HCT116 (cell line): ENCODE measurements around the gene FH. TPM values are rescaled to one million over a fixed set of nuclear protein-coding genes. Genes with fewer than 3 reads are reported as not detected.

Experiments used
- ATAC-seq: fragments of 200-7000 bp; cut with Tn5 transposase; 2 replicates; pipeline ENCODE4 v1.9.1; 2020; ENCODE audit warnings: mild to moderate bottlenecking, moderate library complexity
- BruUV-seq: library from RNA; stranded (reverse); fragments of 400-500 nt; replicated peaks from 2 replicates; lab custom pipeline; 2021; lab: Mats Ljungman, UMichigan
- CTCF ChIA-PET: fragments of 300-600 bp; sonication (Branson Sonifier 250); formaldehyde crosslinking; loops from one replicate; lab custom pipeline; 2021; ENCODE audit warnings: antibody characterized with exemption; lab: Charles Lee
- POLR2A ChIA-PET: fragments of 300-600, 350-600 bp; sonication (Branson Sonifier 250); formaldehyde crosslinking; loops from one replicate; lab custom pipeline; 2021; ENCODE audit warnings: antibody characterized with exemption; lab: Charles Lee
- RAD21 ChIA-PET, 2 experiments: fragments of 300-600 bp; sonication (Branson Sonifier 250); formaldehyde crosslinking; loops; one replicate each; lab custom pipeline; 2023; ENCODE audit warnings: low total read pairs in 2 of 2; ENCODE audit not compliant: uncharacterized antibody in 2 of 2, unreplicated experiment in 2 of 2, low non-redundant PET in 1 of 2; lab: Charles Lee
- DNase-seq: peaks from one replicate; pipeline ENCODE4 v3.0.0-alpha.2; 2010; ENCODE audit warnings: low read depth, low spot score
- H2AFZ ChIP-seq: fragments of 200-600 bp; shearing (Covaris generic), sonication (generic); 2 replicates; pipeline ENCODE4 v1.6.1; 2017; ENCODE audit warnings: low read depth, mixed run types, mixed read lengths, antibody characterized with exemption, low read length; ENCODE audit not compliant: poor library complexity, severe bottlenecking
- H3K27ac ChIP-seq: 2 replicates; pipeline ENCODE4 v1.5.1; 2012; ENCODE audit warnings: low read depth, low read length
- H3K27me3 ChIP-seq: fragments of 200-600 bp; sonication (generic); 2 replicates; pipeline ENCODE4 v1.6.1; 2016; ENCODE audit warnings: mixed run types, low read length, mixed read lengths; ENCODE audit not compliant: insufficient read depth
- H3K36me3 ChIP-seq, 2 experiments: fragments of 200-500 bp in 1 of 2; fragments of 200-600 bp in 1 of 2; sonication (Bioruptor generic) in 1 of 2; sonication (generic) in 1 of 2; 2 replicates each; pipeline versions ENCODE4 v1.5.1 to v1.6.1; 2014 to 2016; ENCODE audit warnings: low read length in 2 of 2, inconsistent platforms in 1 of 2, mixed read lengths in 1 of 2, mixed run types in 1 of 2; ENCODE audit not compliant: insufficient read depth in 2 of 2, control insufficient read depth in 1 of 2
- H3K4me1 ChIP-seq, 2 experiments: fragments of 200-600 bp in 1 of 2; sonication (generic) in 1 of 2; 2 replicates each; pipeline versions ENCODE4 v1.5.1 to v1.6.1; 2012 to 2017; ENCODE audit warnings: low read length in 2 of 2, inconsistent platforms in 1 of 2, mild to moderate bottlenecking in 1 of 2, mixed read lengths in 1 of 2, mixed run types in 1 of 2, moderate library complexity in 1 of 2; ENCODE audit not compliant: insufficient read depth in 2 of 2, control insufficient read depth in 1 of 2
- H3K4me2 ChIP-seq: fragments of 200-600 bp; sonication (generic); 2 replicates; pipeline ENCODE4 v1.6.1; 2017; ENCODE audit warnings: mixed run types, low read length, mixed read lengths
- H3K4me3 ChIP-seq, 2 experiments: fragments of 200-600 bp in 1 of 2; sonication (generic) in 1 of 2; replicated peaks in 1 of 2; 2 replicates each; pipeline ENCODE4 v1.5.1; 2011 to 2016; ENCODE audit warnings: low read length in 2 of 2, control low read depth in 1 of 2, low read depth in 1 of 2, mild to moderate bottlenecking in 1 of 2, mixed read lengths in 1 of 2, mixed run types in 1 of 2
- H3K79me2 ChIP-seq: fragments of 200-600 bp; sonication (generic); 2 replicates; pipeline ENCODE4 v1.6.1; 2017; ENCODE audit warnings: mild to moderate bottlenecking, mixed run types, low read length, moderate library complexity, mixed read lengths; ENCODE audit not compliant: insufficient read depth
- H3K9ac ChIP-seq: fragments of 200-600 bp; sonication (generic); 2 replicates; pipeline ENCODE4 v1.6.1; 2016; ENCODE audit warnings: low read length, mixed read lengths
- H3K9me2 ChIP-seq: fragments of 200-600 bp; sonication (generic), shearing (Covaris generic); 2 replicates; pipeline ENCODE4 v1.6.1; 2017; ENCODE audit warnings: mixed run types, mild to moderate bottlenecking, moderate library complexity; ENCODE audit not compliant: insufficient read depth
- H3K9me3 ChIP-seq, 2 experiments: fragments of 200-500 bp in 1 of 2; fragments of 200-600 bp in 1 of 2; sonication (Bioruptor generic) in 1 of 2; sonication (generic) in 1 of 2; 2 replicates each; pipeline ENCODE4 v1.6.1; 2014 to 2017; ENCODE audit warnings: low read length in 2 of 2, mixed read lengths in 2 of 2, inconsistent platforms in 1 of 2, low read depth in 1 of 2, mild to moderate bottlenecking in 1 of 2, mixed run types in 1 of 2, moderate library complexity in 1 of 2; ENCODE audit not compliant: control insufficient read depth in 1 of 2, insufficient read depth in 1 of 2
- H4K20me1 ChIP-seq: fragments of 200-600 bp; sonication (generic), shearing (Covaris generic); 2 replicates; pipeline ENCODE4 v1.6.1; 2017; ENCODE audit warnings: mixed run types, mild to moderate bottlenecking, moderate library complexity; ENCODE audit not compliant: insufficient read depth
- CEBPB ChIP-seq: IDR thresholded peaks from 2 replicates; pipeline ENCODE4 v1.6.1; 2012; ENCODE audit warnings: low read depth
- EGR1 ChIP-seq: IDR thresholded peaks from 2 replicates; pipeline ENCODE4 v1.6.1; 2012; ENCODE audit warnings: low read depth
- EZH2 ChIP-seq: fragments of 200-600 bp; sonication (generic); IDR thresholded peaks from 2 replicates; pipeline ENCODE4 v1.6.1; 2017; ENCODE audit warnings: antibody characterized with exemption, mixed run types
- FOSL1 ChIP-seq: IDR thresholded peaks from 2 replicates; pipeline ENCODE4 v1.6.1; 2012; ENCODE audit warnings: low read depth
- POLR2A ChIP-seq: IDR thresholded peaks from 2 replicates; pipeline ENCODE4 v1.7.0; 2011; ENCODE audit warnings: borderline replicate concordance; ENCODE audit not compliant: insufficient read depth, insufficient read length; ENCODE audit errors: extremely low read depth
- POLR2AphosphoS5 ChIP-seq: IDR thresholded peaks from 2 replicates; pipeline ENCODE4 v1.6.1; 2011; ENCODE audit warnings: mild to moderate bottlenecking, low read depth, low read length, moderate library complexity
- RAD21 ChIP-seq: IDR thresholded peaks from 2 replicates; pipeline ENCODE4 v1.6.1; 2012; ENCODE audit warnings: low read depth, mild to moderate bottlenecking
- SIN3A ChIP-seq: IDR thresholded peaks from 2 replicates; pipeline ENCODE4 v1.6.1; 2012; ENCODE audit warnings: low read depth
- SP1 ChIP-seq: IDR thresholded peaks from 2 replicates; pipeline ENCODE4 v1.6.1; 2012; ENCODE audit warnings: low read depth
- ZNF274 ChIP-seq: fragments of 200-500 bp; sonication (Bioruptor generic); IDR thresholded peaks from 2 replicates; pipeline ENCODE4 v1.6.1; 2014; ENCODE audit warnings: mild to moderate bottlenecking, low read depth, low read length, inconsistent platforms
- intact Hi-C: fragments of 100-400 bp; cut with micrococcal nuclease; formaldehyde crosslinking; loops from 2 replicates; pipeline ENCODE4 v1.10.0; 2022
- total RNA-seq: library from RNA; stranded (reverse); gene quantifications from one replicate; pipeline ENCODE4 v1.2.1, GENCODE V29; 2021; ENCODE audit not compliant: unreplicated experiment
- TF ChIP-seq, protein P1 (sequence below): IDR thresholded peaks from 2 replicates; pipeline ENCODE4 v1.6.1; 2012
- TF ChIP-seq, protein P2 (sequence below): IDR thresholded peaks from 2 replicates; pipeline ENCODE4 v1.6.1; 2011; ENCODE audit warnings: mild to moderate bottlenecking, low read length, moderate library complexity; ENCODE audit not compliant: insufficient replicate concordance; ENCODE audit errors: extremely low read depth

Gene FH
- total RNA-seq, 1 experiment from 2014 or later: 67.7 TPM

DNA sequence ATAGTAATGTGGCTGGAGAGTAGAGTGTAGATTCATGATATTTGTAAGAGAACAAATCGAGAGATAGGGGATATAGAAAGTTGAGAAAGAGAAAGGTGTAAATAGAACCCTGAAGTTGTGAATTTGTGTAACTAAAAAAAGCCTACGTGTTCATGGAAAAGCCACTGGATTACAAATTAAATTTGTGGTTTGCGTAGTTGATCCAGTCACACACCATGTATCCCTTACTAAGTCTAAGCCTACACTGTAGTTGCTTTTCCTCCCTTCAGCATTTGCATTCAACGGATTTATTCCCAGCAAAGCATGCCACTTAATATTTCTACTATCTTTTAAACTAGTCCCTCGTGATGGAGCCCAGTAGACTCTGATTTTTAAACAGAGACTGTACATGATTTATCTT is 37.5 kb upstream of the FH start:
- TF ChIP-seq POLR2A (no peak), POLR2AphosphoS5 (no peak), SP1 (no peak), CEBPB (no peak), FOSL1 (no peak), RAD21 (no peak)
- TF ChIP-seq, protein P1, sequence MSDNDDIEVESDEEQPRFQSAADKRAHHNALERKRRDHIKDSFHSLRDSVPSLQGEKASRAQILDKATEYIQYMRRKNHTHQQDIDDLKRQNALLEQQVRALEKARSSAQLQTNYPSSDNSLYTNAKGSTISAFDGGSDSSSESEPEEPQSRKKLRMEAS: no peak
- TF ChIP-seq, protein P2, sequence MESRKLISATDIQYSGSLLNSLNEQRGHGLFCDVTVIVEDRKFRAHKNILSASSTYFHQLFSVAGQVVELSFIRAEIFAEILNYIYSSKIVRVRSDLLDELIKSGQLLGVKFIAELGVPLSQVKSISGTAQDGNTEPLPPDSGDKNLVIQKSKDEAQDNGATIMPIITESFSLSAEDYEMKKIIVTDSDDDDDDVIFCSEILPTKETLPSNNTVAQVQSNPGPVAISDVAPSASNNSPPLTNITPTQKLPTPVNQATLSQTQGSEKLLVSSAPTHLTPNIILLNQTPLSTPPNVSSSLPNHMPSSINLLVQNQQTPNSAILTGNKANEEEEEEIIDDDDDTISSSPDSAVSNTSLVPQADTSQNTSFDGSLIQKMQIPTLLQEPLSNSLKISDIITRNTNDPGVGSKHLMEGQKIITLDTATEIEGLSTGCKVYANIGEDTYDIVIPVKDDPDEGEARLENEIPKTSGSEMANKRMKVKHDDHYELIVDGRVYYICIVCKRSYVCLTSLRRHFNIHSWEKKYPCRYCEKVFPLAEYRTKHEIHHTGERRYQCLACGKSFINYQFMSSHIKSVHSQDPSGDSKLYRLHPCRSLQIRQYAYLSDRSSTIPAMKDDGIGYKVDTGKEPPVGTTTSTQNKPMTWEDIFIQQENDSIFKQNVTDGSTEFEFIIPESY: no peak
- TF ChIP-seq, all 23 proteins: peak for 0
- Histone ChIP-seq H3K36me3 (no peaks in the 10 kb centered on the region), H3K4me1 (no peaks in the 10 kb centered on the region), H3K9me3 (no peaks in the 10 kb centered on the region), H3K9ac (no peak overlapping the region), H2AFZ (no peak overlapping the region), H3K27ac (no peak overlapping the region), H3K4me2 (no peak overlapping the region), H4K20me1 (no peaks in the 10 kb centered on the region), H3K27me3 (0 out of 2 replicates have a peak, but pooled peaks cover 5% of the 10 kb centered on the region), H3K9me2 (no peaks in the 10 kb centered on the region; the same call in 1 of the 2 replicates), H3K79me2 (no peaks in the 10 kb centered on the region), H3K4me3 (no peak overlapping the region)
- ChIA-PET POLR2A (no interaction called here), RAD21 (no interaction called here), CTCF (no interaction called here)
- intact Hi-C loops: no loop called here
- BruUV-seq: no TSS peak
- ATAC-seq: no peak
- no peak for DNase-seq

DNA sequence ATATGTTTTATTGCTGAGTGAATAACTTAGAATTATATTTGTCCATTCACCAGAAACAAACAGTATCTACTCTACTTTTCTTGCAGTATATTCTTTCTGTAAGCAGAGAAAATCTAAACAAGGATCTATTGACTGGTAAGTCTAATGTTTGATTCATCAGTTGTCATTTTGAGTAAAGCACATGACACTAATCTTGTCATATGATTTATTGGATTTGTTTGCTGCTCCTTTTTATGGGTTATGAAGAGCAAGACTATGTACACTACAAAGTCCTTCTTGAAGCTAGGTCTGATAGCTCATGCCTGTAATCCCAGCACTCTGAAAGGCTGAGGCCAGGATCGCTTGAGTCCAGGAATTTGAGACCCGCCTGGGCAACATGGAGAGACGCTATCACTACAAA is 36.0 kb upstream of the FH start:
- no peak for ATAC-seq
- Histone ChIP-seq H3K4me2 (no peak overlapping the region), H3K9me2 (no peaks in the 10 kb centered on the region; the same call in 1 of the 2 replicates), H3K4me3 (no peak overlapping the region), H3K9me3 (no peaks in the 10 kb centered on the region), H3K27me3 (no peaks in the 10 kb centered on the region), H3K36me3 (no peaks in the 10 kb centered on the region), H3K9ac (no peak overlapping the region), H3K4me1 (no peaks in the 10 kb centered on the region), H3K27ac (no peak overlapping the region), H3K79me2 (no peaks in the 10 kb centered on the region), H4K20me1 (no peaks in the 10 kb centered on the region), H2AFZ (no peak overlapping the region)
- BruUV-seq: no TSS peak
- ChIA-PET CTCF (no interaction called here), POLR2A (no interaction called here), RAD21 (no interaction called here)
- no peak for DNase-seq
- intact Hi-C loops: no loop called here
- no peak for TF ChIP-seq FOSL1
- no peak for TF ChIP-seq POLR2AphosphoS5
- no peak for TF ChIP-seq SIN3A
- TF ChIP-seq, protein P1: no peak
- no peak for TF ChIP-seq CEBPB
- no peak for TF ChIP-seq EZH2
- TF ChIP-seq ZNF274: no peak
- no peak for TF ChIP-seq EGR1
